AG04449 (cell line): ENCODE measurements around the gene EIF6.

Experiments used
- CTCF ChIA-PET: fragments of 350-600 bp; formaldehyde crosslinking; extraction: SDS; loops from one replicate; lab custom pipeline; 2021; ENCODE audit warnings: antibody characterized with exemption; lab: Yijun Ruan, JAX
- POLR2A ChIA-PET: fragments of 400-600, 350-600 bp; formaldehyde crosslinking; extraction: SDS; loops from one replicate; lab custom pipeline; 2020; ENCODE audit warnings: antibody characterized with exemption, inconsistent platforms; lab: Yijun Ruan, JAX
- DNase-seq: peaks from one replicate; pipeline ENCODE4 v3.0.0-alpha.2; 2010; ENCODE audit warnings: low read depth, low spot score
- H3K4me3 ChIP-seq: 2 replicates; pipeline ENCODE4 v1.5.1; 2011; ENCODE audit warnings: low read depth, mild to moderate bottlenecking, control low read depth, low read length
- TF ChIP-seq, protein P1 (sequence below): IDR thresholded peaks from one replicate; pipeline ENCODE4 v1.5.1; 2011; ENCODE audit warnings: mild to moderate bottlenecking, moderate library complexity, low read length, control low read depth, inconsistent platforms; ENCODE audit not compliant: insufficient read depth; ENCODE audit errors: missing control alignments

Gene EIF6

DNA sequence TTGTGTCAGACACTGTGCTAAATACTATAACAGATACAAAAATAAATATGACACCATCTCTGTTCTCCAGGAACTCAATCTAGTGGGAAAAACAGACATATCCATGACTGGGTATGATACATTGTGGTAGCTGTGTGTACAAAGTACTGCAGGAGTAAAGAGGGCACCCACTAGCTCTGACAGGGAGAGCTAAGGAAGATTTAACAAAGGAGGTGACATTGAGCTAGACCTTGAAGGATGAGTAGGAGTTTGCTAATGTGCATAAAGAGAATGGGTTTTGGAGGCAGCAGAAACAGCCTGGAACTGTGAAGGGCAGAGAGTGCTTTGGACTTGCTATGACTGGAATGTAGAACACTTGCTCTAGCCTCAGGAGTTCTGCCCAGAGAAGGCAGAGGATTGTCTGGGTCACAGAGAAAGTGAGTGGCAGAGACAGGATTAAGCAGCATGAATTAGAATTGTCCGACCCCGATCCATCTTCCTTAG lies 43.7 kb downstream of the EIF6 start:
- no peak overlapping the region for H3K4me3 ChIP-seq
- DNase-seq = no peak
- TF ChIP-seq, protein P1, sequence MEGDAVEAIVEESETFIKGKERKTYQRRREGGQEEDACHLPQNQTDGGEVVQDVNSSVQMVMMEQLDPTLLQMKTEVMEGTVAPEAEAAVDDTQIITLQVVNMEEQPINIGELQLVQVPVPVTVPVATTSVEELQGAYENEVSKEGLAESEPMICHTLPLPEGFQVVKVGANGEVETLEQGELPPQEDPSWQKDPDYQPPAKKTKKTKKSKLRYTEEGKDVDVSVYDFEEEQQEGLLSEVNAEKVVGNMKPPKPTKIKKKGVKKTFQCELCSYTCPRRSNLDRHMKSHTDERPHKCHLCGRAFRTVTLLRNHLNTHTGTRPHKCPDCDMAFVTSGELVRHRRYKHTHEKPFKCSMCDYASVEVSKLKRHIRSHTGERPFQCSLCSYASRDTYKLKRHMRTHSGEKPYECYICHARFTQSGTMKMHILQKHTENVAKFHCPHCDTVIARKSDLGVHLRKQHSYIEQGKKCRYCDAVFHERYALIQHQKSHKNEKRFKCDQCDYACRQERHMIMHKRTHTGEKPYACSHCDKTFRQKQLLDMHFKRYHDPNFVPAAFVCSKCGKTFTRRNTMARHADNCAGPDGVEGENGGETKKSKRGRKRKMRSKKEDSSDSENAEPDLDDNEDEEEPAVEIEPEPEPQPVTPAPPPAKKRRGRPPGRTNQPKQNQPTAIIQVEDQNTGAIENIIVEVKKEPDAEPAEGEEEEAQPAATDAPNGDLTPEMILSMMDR = no peak
- CTCF ChIA-PET = interaction anchor here (0.8 to 1.3 kb wide), 4 partner anchors 8 to 148 kb away, joined by 3 to 4 read pairs (median 4); partner anchors contain the start of gene TRPC4AP
- POLR2A ChIA-PET = no interaction called here

DNA sequence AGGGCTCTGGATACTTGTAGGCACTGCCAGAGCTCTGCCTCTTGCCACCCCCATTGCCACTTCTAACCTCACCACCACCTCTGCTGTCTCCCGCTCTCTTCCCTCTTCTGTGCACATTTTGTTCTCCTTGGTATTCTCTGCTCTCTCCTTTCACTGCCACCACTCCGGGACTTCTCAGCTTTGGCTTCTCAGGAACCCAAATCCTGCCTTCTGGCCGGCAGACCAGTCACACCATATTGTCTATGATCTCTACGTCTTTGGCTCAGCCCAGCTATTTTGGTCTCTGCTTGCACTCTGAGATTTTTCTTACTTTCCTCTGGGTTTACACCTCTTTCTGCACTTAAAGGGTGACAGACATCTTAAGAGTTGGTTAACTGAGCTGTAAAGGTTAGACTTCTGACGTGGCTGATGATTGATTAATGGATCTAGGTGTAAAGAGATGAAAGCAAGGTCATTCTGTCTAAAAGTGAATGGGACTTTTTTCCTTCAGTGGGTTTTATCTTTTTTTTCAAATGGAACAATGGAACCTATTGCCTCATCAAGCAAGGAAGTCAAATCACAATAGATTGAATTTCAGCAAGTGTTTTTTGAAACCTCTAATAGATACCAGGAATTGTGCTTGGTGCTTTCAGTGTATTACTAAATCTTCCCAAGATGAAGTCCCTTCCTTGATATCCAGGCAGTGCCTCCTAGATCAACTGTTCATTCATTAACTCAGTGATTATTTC lies 44.3 kb downstream of the EIF6 start:
- H3K4me3 ChIP-seq = no peak overlapping the region
- ChIA-PET CTCF (interaction anchor here (0.8 to 1.3 kb wide), 5 partner anchors 9 to 144 kb away, joined by 3 to 5 read pairs (median 3); no protein-coding TSS in a partner anchor), POLR2A (no interaction called here)
- no peak for DNase-seq
- TF ChIP-seq, protein P1 = no peak

DNA sequence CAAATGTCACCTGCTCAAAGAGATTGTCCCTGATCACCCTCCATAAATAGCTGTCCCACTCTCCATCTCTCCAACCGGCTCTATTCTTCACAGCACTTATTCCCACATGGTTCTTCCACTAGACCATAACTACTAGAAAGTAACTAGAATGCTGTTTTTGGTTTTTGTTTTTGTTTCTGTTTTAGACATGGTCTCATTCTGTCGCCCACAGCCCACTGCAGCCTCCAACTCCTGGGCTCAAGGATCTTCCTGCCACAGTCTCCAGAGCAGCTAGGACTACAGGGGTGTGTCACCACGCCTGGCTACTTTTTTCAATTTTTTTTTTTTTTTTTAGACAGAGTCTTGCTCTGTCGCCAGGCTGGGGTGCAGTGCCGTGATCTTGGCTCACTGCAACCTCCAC lies 45.8 kb downstream of the EIF6 start:
- TF ChIP-seq, protein P1 = no peak

DNA sequence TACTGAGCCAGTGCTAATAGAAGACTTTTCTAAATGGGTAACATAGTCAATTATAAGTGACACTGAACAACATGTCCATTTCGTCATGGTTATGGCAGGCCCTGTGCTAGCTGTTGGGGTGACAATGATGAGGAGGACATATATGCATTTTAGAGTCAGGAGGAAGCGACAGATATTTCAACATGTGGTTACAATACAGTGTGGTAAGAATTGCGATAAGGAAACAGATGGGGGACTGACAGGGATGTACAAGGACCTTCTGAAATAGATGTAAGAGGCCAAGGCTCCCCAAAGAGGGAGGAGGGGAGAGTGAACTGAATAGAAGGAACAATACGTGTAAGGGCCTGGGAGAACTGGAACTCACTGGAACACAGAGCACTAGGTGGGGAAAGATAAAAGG lies 46.4 kb downstream of the EIF6 start:
- POLR2A ChIA-PET = no interaction called here
- TF ChIP-seq, protein P1 = no peak
- CTCF ChIA-PET = no interaction called here
- no peak overlapping the region for H3K4me3 ChIP-seq
- no peak for DNase-seq

More for the DNA sequence above, 45.8 kb downstream of the EIF6 start:
- CTCF ChIA-PET = no interaction called here
- H3K4me3 ChIP-seq = no peak overlapping the region
- DNase-seq = no peak
- POLR2A ChIA-PET = no interaction called here

DNA sequence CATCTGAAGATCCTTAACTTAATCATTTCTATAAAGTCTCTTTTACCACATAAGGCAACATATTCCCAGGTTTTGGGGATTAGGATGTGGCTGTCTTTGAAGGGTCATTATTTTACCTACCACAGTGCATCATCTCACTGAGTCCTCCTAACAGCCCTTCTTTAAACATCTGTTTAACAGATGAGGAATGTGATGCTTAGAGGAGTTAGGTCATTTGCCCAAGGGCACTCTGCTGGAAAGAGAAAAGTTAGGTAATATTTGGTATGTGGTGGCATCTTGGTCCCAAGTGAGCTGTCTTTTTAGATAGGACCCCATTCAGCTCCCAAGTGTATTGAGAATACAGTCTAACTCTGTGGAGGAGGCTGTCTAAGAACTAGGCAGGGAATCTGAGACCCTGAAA lies 47.1 kb downstream of the EIF6 start:
- ChIA-PET CTCF (no interaction called here), POLR2A (no interaction called here)
- DNase-seq = no peak
- TF ChIP-seq, protein P1 = no peak
- no peak overlapping the region for H3K4me3 ChIP-seq

DNA sequence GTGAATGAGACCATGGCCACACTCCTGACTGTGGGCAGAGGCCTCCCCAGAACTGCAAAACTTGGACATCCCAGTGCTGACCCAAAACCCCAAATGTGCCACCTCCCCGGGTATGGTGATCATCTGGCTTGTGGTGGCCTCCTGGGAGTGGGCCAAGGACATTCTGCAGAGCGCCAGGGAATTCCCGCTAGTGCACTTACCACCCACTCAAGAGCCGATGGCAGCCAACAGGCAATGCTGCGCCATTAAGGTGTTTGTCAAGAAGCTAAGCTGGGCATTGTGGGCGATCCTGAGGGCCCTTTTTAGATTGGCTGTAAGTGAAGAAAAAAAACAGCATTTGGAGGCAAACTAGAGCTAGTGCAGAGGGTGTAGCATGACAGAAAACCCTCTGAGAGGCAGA lies 48.7 kb downstream of the EIF6 start:
- H3K4me3 ChIP-seq = no peak overlapping the region
- CTCF ChIA-PET = no interaction called here
- POLR2A ChIA-PET = no interaction called here
- TF ChIP-seq, protein P1 = no peak
- no peak for DNase-seq
